CD4-positive, alpha-beta memory T cell (primary cell): ENCODE measurements around the gene ETS2. TPM values are rescaled to one million over a fixed set of nuclear protein-coding genes. Genes with fewer than 3 reads are reported as not detected.

ENCODE experiments used
- CTCF ChIA-PET: fragments of 350-600 bp; sonication (Branson Sonifier 250); formaldehyde crosslinking; loops from one replicate; lab custom pipeline; 2021; ENCODE audit warnings: inconsistent platforms; ENCODE audit not compliant: partially characterized antibody; lab: Charles Lee
- POLR2A ChIA-PET: fragments of 350-600 bp; sonication (Branson Sonifier 250); formaldehyde crosslinking; loops from one replicate; lab custom pipeline; 2021; ENCODE audit not compliant: partially characterized antibody; lab: Charles Lee
- DNase-seq, 5 donors: peaks; one replicate each; pipeline versions ENCODE4 v3.0.0 to v3.0.0-alpha.2; 2020 to 2022; ENCODE audit warnings: mixed read lengths in 1 of 5
- H3K27ac ChIP-seq: one replicate; pipeline ENCODE4 v1.7.0; 2013; ENCODE audit warnings: low read depth, low read length
- H3K27me3 ChIP-seq: 2 replicates; pipeline ENCODE4 v1.7.0; 2013; ENCODE audit warnings: mild to moderate bottlenecking, low read length, moderate library complexity; ENCODE audit not compliant: insufficient read depth
- H3K36me3 ChIP-seq: 2 replicates; pipeline ENCODE4 v1.7.0; 2013; ENCODE audit warnings: mild to moderate bottlenecking, low read length, moderate library complexity; ENCODE audit not compliant: insufficient read depth
- H3K4me1 ChIP-seq: 2 replicates; pipeline ENCODE4 v1.7.0; 2013; ENCODE audit warnings: mild to moderate bottlenecking, low read length, moderate library complexity; ENCODE audit not compliant: insufficient read depth
- H3K4me3 ChIP-seq, 2 donors: one replicate each; pipeline ENCODE4 v1.7.0; 2013; ENCODE audit warnings: low read length in 2 of 2, mild to moderate bottlenecking in 1 of 2
- H3K9me3 ChIP-seq, 2 donors: one replicate each; pipeline ENCODE4 v1.7.0; 2013; ENCODE audit warnings: low read length in 2 of 2, control low read depth in 1 of 2; ENCODE audit not compliant: control insufficient read depth in 1 of 2
- H3K27ac Mint-ChIP-seq, 7 donors: one replicate each; pipeline ENCODE4 v1.8.0; 2020 to 2021; ENCODE audit warnings: mixed read lengths in 7 of 7, mild to moderate bottlenecking in 6 of 7, inconsistent platforms in 3 of 7, moderate library complexity in 3 of 7
- H3K27me3 Mint-ChIP-seq, 2 donors: one replicate each; pipeline ENCODE4 v1.8.0; 2020 to 2021; ENCODE audit warnings: mixed read lengths in 2 of 2
- H3K36me3 Mint-ChIP-seq, 2 donors: one replicate each; pipeline ENCODE4 v1.8.0; 2020 to 2021; ENCODE audit warnings: mixed read lengths in 2 of 2, inconsistent platforms in 1 of 2, mild to moderate bottlenecking in 1 of 2
- H3K4me1 Mint-ChIP-seq, 4 donors: one replicate each; pipeline ENCODE4 v1.8.0; 2020 to 2021; ENCODE audit warnings: mixed read lengths in 4 of 4, mild to moderate bottlenecking in 1 of 4
- H3K4me3 Mint-ChIP-seq, 8 donors: one replicate each; pipeline ENCODE4 v1.8.0; 2020 to 2021; ENCODE audit warnings: mixed read lengths in 8 of 8, mild to moderate bottlenecking in 7 of 8, moderate library complexity in 6 of 8, inconsistent platforms in 3 of 8
- H3K9me3 Mint-ChIP-seq, 8 donors: one replicate each; pipeline ENCODE4 v1.8.0; 2020 to 2021; ENCODE audit warnings: mixed read lengths in 8 of 8, mild to moderate bottlenecking in 5 of 8, inconsistent platforms in 3 of 8, moderate library complexity in 1 of 8
- intact Hi-C: fragments of 100-400 bp; cut with micrococcal nuclease; formaldehyde crosslinking; loops from one replicate; pipeline ENCODE4 v1.15.1; 2023
- polyA plus RNA-seq, 2 donors: library from polyadenylated mRNA; unstranded; fragments of 300-500 nt; fragmentation: Illumina TruSeq; gene quantifications; one replicate each; pipeline ENCODE4 v1.2.3, GENCODE V29; 2021
- total RNA-seq, 2 experiments: library from RNA; stranded (reverse); gene quantifications; one replicate each; pipeline ENCODE4 v1.2.3, GENCODE V29; 2021

The ETS2 gene
- total and polyA plus RNA-seq, 4 experiments from 2014 or later: 3.0 to 15.2 (median 11.6) TPM

- intact Hi-C loops: no loop called here
- Mint-ChIP-seq H3K9me3 (no peaks in the 10 kb centered on the region), H3K4me3 (no peak overlapping the region), H3K4me1 (no peaks in the 10 kb centered on the region), H3K36me3 (no peaks in the 10 kb centered on the region), H3K27ac (no peak overlapping the region), H3K27me3 (peaks cover 11 to 15% of the 10 kb centered on the region in 2 donors)
- no peak for DNase-seq
- Histone ChIP-seq H3K36me3 (no peaks in the 10 kb centered on the region), H3K4me3 (no peak overlapping the region), H3K4me1 (no peaks in the 10 kb centered on the region), H3K27me3 (no peaks in the 10 kb centered on the region), H3K9me3 (no peaks in the 10 kb centered on the region), H3K27ac (no peak overlapping the region)
- POLR2A ChIA-PET: no interaction called here
- CTCF ChIA-PET: no interaction called here
Observed at GRCh38 chr21:38861056-38861455, 55.3 kb downstream of the ETS2 start.

DNA sequence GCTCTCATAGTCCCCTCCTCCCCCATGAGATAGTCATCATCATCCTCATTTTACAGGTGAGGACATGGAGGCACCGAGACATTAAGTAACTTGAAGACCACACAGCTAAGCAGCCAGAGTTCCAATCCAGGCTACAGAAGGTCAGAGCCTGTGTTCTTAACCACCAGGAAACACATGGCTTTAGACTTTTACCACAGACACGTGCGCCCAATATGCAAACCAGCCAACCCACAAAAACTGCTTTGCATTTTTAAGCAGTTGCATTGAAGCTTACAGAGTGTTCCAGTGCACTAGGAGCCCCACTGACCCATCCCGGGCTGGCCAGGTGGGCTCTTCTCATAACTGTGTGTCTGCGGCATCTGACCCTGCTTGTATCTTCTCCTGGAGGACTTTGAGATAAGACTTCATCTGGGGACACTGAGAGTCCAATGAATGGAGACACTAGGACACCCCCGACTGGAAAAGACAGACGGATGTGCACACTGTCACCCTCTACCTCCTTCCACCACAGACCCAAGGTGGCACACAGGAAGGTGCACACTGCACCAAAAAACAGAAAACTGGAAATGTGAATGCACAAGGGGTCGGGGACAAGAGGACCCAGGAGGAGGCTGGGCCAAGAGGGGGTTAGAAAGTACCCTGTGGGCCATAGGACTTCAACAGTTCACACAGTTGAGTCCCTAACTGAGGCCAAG lies 56.4 kb downstream of the ETS2 start:
- H3K27me3 Mint-ChIP-seq: peaks cover 15% of the 10 kb centered on the region in 2 donors
- no peak overlapping the region for H3K27ac Mint-ChIP-seq
- Histone ChIP-seq H3K27me3 (no peaks in the 10 kb centered on the region), H3K4me3 (no peak overlapping the region), H3K4me1 (no peaks in the 10 kb centered on the region), H3K9me3 (no peaks in the 10 kb centered on the region), H3K27ac (no peak overlapping the region), H3K36me3 (no peaks in the 10 kb centered on the region)
- no peaks in the 10 kb centered on the region for H3K4me1 Mint-ChIP-seq
- CTCF ChIA-PET: no interaction called here
- intact Hi-C loops: no loop called here
- H3K36me3 Mint-ChIP-seq: no peaks in the 10 kb centered on the region
- POLR2A ChIA-PET: no interaction called here
- H3K9me3 Mint-ChIP-seq: no peaks in the 10 kb centered on the region
- no peak overlapping the region for H3K4me3 Mint-ChIP-seq
- no peak for DNase-seq

GRCh38 chr21:38863291-38863690 lies 57.6 kb downstream of the ETS2 start:
- no peaks in the 10 kb centered on the region for H3K36me3 Mint-ChIP-seq
- ChIA-PET CTCF (no interaction called here), POLR2A (no interaction called here)
- H3K27ac Mint-ChIP-seq: no peak overlapping the region
- Histone ChIP-seq H3K36me3 (no peaks in the 10 kb centered on the region), H3K9me3 (no peaks in the 10 kb centered on the region), H3K4me1 (no peaks in the 10 kb centered on the region), H3K27ac (no peak overlapping the region), H3K4me3 (no peak overlapping the region), H3K27me3 (no peaks in the 10 kb centered on the region)
- H3K27me3 Mint-ChIP-seq: peaks cover 12 to 15% of the 10 kb centered on the region in 2 donors
- DNase-seq: no peak
- H3K4me3 Mint-ChIP-seq: no peak overlapping the region
- intact Hi-C loops: no loop called here
- no peaks in the 10 kb centered on the region for H3K4me1 Mint-ChIP-seq
- H3K9me3 Mint-ChIP-seq: no peaks in the 10 kb centered on the region

DNA sequence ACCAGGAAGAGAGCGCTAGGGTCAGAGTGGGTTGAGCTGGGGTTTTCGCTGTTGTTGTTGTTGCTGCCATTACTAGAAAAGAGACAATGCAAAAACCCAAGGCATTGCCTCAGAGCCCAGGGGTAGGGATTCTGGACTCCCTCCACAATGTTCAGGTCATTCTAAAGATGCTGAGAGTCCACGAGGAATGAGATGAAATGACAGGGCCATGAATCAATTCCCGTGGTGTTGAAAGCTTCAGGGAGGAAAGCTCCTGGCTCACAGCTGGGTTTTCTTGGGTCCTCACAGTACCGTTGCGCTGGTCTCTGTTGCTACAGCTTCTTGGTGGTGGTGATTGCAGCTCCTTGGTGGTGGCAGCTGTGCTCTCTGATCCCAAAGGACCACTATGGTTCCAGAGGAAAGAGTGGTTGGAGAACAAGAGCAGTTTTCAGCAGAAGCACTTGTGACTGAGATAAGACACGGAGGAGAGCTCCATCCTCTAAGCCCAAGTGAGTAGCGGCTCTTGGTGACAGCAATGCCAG lies 58.2 kb downstream of the ETS2 start:
- POLR2A ChIA-PET: no interaction called here
- intact Hi-C loops: no loop called here
- Histone ChIP-seq H3K27me3 (no peaks in the 10 kb centered on the region), H3K4me1 (no peaks in the 10 kb centered on the region), H3K4me3 (no peak overlapping the region), H3K36me3 (no peaks in the 10 kb centered on the region), H3K9me3 (no peaks in the 10 kb centered on the region), H3K27ac (no peak overlapping the region)
- no peak overlapping the region for H3K4me3 Mint-ChIP-seq
- no peaks in the 10 kb centered on the region for H3K4me1 Mint-ChIP-seq
- H3K27ac Mint-ChIP-seq: no peak overlapping the region
- peaks cover 13 to 15% of the 10 kb centered on the region in 2 donors for H3K27me3 Mint-ChIP-seq
- no peaks in the 10 kb centered on the region for H3K9me3 Mint-ChIP-seq
- no peak for DNase-seq
- no peaks in the 10 kb centered on the region for H3K36me3 Mint-ChIP-seq
- CTCF ChIA-PET: no interaction called here

DNA sequence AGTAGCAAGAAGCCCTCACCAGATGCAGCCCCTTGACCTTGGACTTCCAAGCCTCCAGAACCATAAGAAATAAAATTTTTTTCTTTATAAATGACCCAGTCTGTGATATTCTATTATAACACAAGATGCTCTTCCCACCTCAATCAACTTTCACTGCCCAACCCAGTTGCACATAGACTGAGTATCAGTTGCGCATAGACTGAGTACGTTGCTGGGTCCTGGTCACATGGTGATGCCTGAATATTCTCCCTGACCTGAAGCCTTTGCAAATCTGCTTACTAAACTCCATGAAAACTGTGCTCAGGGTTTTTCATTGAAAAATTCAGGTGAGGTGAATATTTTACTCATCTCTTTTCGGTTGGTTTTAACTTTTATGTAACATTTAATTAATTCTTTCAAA lies 59.2 kb downstream of the ETS2 start:
- ChIA-PET CTCF (no interaction called here), POLR2A (no interaction called here)
- no peaks in the 10 kb centered on the region for H3K36me3 Mint-ChIP-seq
- H3K9me3 Mint-ChIP-seq: no peaks in the 10 kb centered on the region
- Histone ChIP-seq H3K9me3 (no peaks in the 10 kb centered on the region), H3K4me3 (no peak overlapping the region), H3K36me3 (no peaks in the 10 kb centered on the region), H3K27ac (no peak overlapping the region), H3K4me1 (no peaks in the 10 kb centered on the region), H3K27me3 (no peaks in the 10 kb centered on the region)
- DNase-seq: no peak
- peaks cover 11 to 12% of the 10 kb centered on the region in 2 donors for H3K27me3 Mint-ChIP-seq
- intact Hi-C loops: no loop called here
- no peak overlapping the region for H3K4me3 Mint-ChIP-seq
- no peaks in the 10 kb centered on the region for H3K4me1 Mint-ChIP-seq
- H3K27ac Mint-ChIP-seq: no peak overlapping the region

- H3K4me3 Mint-ChIP-seq: no peak overlapping the region
- peaks cover 5 to 8% of the 10 kb centered on the region in 2 donors for H3K27me3 Mint-ChIP-seq
- Histone ChIP-seq H3K9me3 (no peaks in the 10 kb centered on the region), H3K4me1 (no peaks in the 10 kb centered on the region), H3K36me3 (no peaks in the 10 kb centered on the region), H3K27me3 (no peaks in the 10 kb centered on the region), H3K4me3 (no peak overlapping the region), H3K27ac (no peak overlapping the region)
- H3K9me3 Mint-ChIP-seq: no peaks in the 10 kb centered on the region
- ChIA-PET CTCF (no interaction called here), POLR2A (no interaction called here)
- H3K4me1 Mint-ChIP-seq: no peaks in the 10 kb centered on the region
- DNase-seq: no peak
- H3K36me3 Mint-ChIP-seq: no peaks in the 10 kb centered on the region
- intact Hi-C loops: no loop called here
- H3K27ac Mint-ChIP-seq: no peak overlapping the region
Observed at GRCh38 chr21:38869196-38869595, 63.5 kb downstream of the ETS2 start.

DNA sequence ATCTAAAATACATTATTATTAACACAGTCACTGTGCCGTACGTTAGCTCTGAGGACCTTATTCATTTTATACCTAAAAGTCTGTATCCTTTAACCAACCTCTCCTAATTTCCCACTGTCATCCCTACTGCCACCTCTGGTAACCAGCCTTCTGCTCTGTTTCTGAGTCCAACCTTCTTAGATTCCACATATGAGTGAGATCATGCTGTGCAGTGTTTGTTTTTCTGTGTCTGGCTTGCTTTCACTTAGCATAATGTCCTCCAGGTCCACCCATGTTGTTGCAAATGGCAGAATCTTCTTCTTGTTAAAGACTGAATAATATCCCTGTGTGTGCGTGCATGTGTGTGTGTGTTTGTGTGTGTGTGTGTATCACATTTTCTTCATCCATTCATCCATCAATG lies 64.2 kb downstream of the ETS2 start:
- Mint-ChIP-seq H3K36me3 (no peaks in the 10 kb centered on the region), H3K4me3 (no peak overlapping the region), H3K4me1 (no peaks in the 10 kb centered on the region), H3K27ac (no peak overlapping the region), H3K9me3 (no peaks in the 10 kb centered on the region), H3K27me3 (peaks cover 1 to 8% of the 10 kb centered on the region in 2 donors)
- Histone ChIP-seq H3K4me1 (no peaks in the 10 kb centered on the region), H3K36me3 (no peaks in the 10 kb centered on the region), H3K27ac (no peak overlapping the region), H3K9me3 (no peaks in the 10 kb centered on the region), H3K27me3 (no peaks in the 10 kb centered on the region), H3K4me3 (no peak overlapping the region)
- intact Hi-C loops: no loop called here
- ChIA-PET CTCF (no interaction called here), POLR2A (no interaction called here)
- DNase-seq: no peak
